Right lobe of liver (tissue), 6 donors: Measurements from ENCODE around the gene KDM4C. TPM values are rescaled to one million over a fixed set of nuclear protein-coding genes. Genes with fewer than 3 reads are reported as not detected.

Experiments
- ATAC-seq, 4 donors: fragments of 200-7000 bp; cut with Tn5 transposase; one replicate each; pipeline ENCODE4 v1.9.1; 2020; ENCODE audit warnings: mild to moderate bottlenecking in 4 of 4, moderate library complexity in 4 of 4
- DNase-seq, 3 donors: peaks; one replicate each; pipeline ENCODE4 v3.0.0-alpha.2; 2020
- H3K27ac ChIP-seq, 3 donors: fragments of 200-600 bp; one replicate each; pipeline ENCODE4 v1.8.0; 2022
- H3K27me3 ChIP-seq, 2 donors: fragments of 200-600 bp; one replicate each; pipeline ENCODE4 v1.8.0; 2022
- H3K36me3 ChIP-seq, 4 donors: fragments of 200-600 bp; sonication (generic) in 1 of 4; one replicate each; pipeline versions ENCODE4 v1.5.1 to v1.8.0; 2017 to 2022; ENCODE audit warnings: control low read depth in 1 of 4
- H3K4me1 ChIP-seq, 4 donors: fragments of 200-600 bp; sonication (generic) in 1 of 4; one replicate each; pipeline versions ENCODE4 v1.5.1 to v1.8.0; 2017 to 2022; ENCODE audit warnings: control low read depth in 1 of 4
- H3K4me3 ChIP-seq, 3 donors: fragments of 200-600 bp; one replicate each; pipeline ENCODE4 v1.8.0; 2022
- H3K9me3 ChIP-seq, 4 donors: fragments of 200-600 bp; sonication (generic) in 1 of 4; one replicate each; pipeline versions ENCODE4 v1.5.1 to v1.8.0; 2017 to 2022; ENCODE audit warnings: control low read depth in 1 of 4
- CTCF ChIP-seq, 4 donors: fragments of 200-600 bp in 3 of 4; fragments of 450-650 bp in 1 of 4; IDR thresholded peaks; one replicate each; pipeline versions ENCODE4 v1.5.1 to v1.8.0; 2016 to 2022; ENCODE audit warnings: antibody characterized with exemption in 4 of 4, mild to moderate bottlenecking in 2 of 4
- POLR2A ChIP-seq: fragments of 450-650 bp; IDR thresholded peaks from one replicate; pipeline ENCODE4 v1.6.1; 2017; ENCODE audit warnings: antibody characterized with exemption, mild to moderate bottlenecking
- WGBS: methylation state at CpG from one replicate; pipeline ENCODE4 v1.1.6; 2018; ENCODE audit warnings: low coverage, low lambda C conversion rate; ENCODE audit not compliant: insufficient coverage; ENCODE audit errors: missing lambda C conversion rate; 5-methylcytosine and 5-hydroxymethylcytosine counted together
- intact Hi-C, 2 donors: fragments of 100-400 bp; cut with DNase I; formaldehyde crosslinking; loops; one replicate each; pipeline versions ENCODE4 v1.11.2 to v1.14.1; 2022
- total RNA-seq, 6 experiments: library from RNA; depleted of rRNA in 2 of 6; stranded (reverse); fragments of >200 nt in 2 of 6; fragmentation: NEBNext Ultra II Directional in 3 of 6; extraction: Animal tissue kit (Norgen Biotek cat#: 25700) in 3 of 6; gene quantifications; one replicate each; pipeline versions ENCODE4 v1.1.0 to v1.2.4, GENCODE V29; 2016 to 2023
- donor health status: DM: no; HTN: yes; CAD: no.
- donor health status: DM: no; HTN: no; CAD: no.
- donor health status: DM: no; HTN: no; CAD: no.
- donor health status: DM: no; HTN: yes; CAD: no.
- donor health status: DM: no; HTN: yes; CAD: no.

Gene KDM4C
- total RNA-seq, 6 experiments from 2014 or later, result 14.1 to 20.9 (median 15.3) TPM

GRCh38 chr9:6924988-6925563 is 167.3 kb downstream of the KDM4C start:
- H3K36me3 ChIP-seq, result no peaks in the 10 kb centered on the region
- ATAC-seq, result peak; percentile 39 to 81 (median 44)
- H3K4me3 ChIP-seq, result no peak overlapping the region
- no peaks in the 10 kb centered on the region for H3K4me1 ChIP-seq
- no peak for TF ChIP-seq CTCF (IDR thresholded peaks at IDR 0.05)
- DNase-seq, result no peak
- H3K27ac ChIP-seq, result no peak overlapping the region
- intact Hi-C loops, result no loop called here
- 64% methylated on average over 8 of the region's 8 CpGs for WGBS
- H3K27me3 ChIP-seq, result no peaks in the 10 kb centered on the region
- H3K9me3 ChIP-seq, result no peaks in the 10 kb centered on the region

GRCh38 chr9:6925836-6926235 is 168.1 kb downstream of the KDM4C start:
- Histone ChIP-seq H3K27me3 (no peaks in the 10 kb centered on the region), H3K4me1 (no peaks in the 10 kb centered on the region), H3K27ac (no peak overlapping the region), H3K36me3 (no peaks in the 10 kb centered on the region), H3K9me3 (no peaks in the 10 kb centered on the region), H3K4me3 (no peak overlapping the region)
- ATAC-seq (no peak), DNase-seq (no peak)
- 96% methylated on average over 10 of the region's 12 CpGs for WGBS
- TF ChIP-seq CTCF (IDR thresholded peaks at IDR 0.05), result no peak
- no peak for TF ChIP-seq POLR2A
- intact Hi-C loops, result no loop called here

- ATAC-seq, result no peak
- DNase-seq, result no peak
- WGBS, result 86% methylated on average over 4 of the region's 4 CpGs
- Histone ChIP-seq H3K36me3 (no peaks in the 10 kb centered on the region), H3K9me3 (no peaks in the 10 kb centered on the region), H3K27me3 (no peaks in the 10 kb centered on the region), H3K27ac (no peak overlapping the region), H3K4me1 (no peaks in the 10 kb centered on the region), H3K4me3 (no peak overlapping the region)
- intact Hi-C loops, result no loop called here
- TF ChIP-seq POLR2A, result no peak
- no peak for TF ChIP-seq CTCF (IDR thresholded peaks at IDR 0.05)
Measured at GRCh38 chr9:6926436-6926835, 168.7 kb downstream of the KDM4C start.

GRCh38 chr9:6927838-6928237 is 170.1 kb downstream of the KDM4C start:
- no peak for ATAC-seq

More at GRCh38 chr9:6927838-6928237, 170.1 kb downstream of the KDM4C start:
- H3K9me3 ChIP-seq, result no peaks in the 10 kb centered on the region
- 67% methylated on average over 1 of the region's 1 CpG for WGBS
- no peaks in the 10 kb centered on the region for H3K27me3 ChIP-seq
- no peak for TF ChIP-seq POLR2A
- TF ChIP-seq CTCF (IDR thresholded peaks at IDR 0.05), result no peak
- H3K4me1 ChIP-seq, result peaks cover 0 to 4% (median 2%) of the 10 kb centered on the region in 4 donors
- no peaks in the 10 kb centered on the region for H3K36me3 ChIP-seq
- intact Hi-C loops, result no loop called here
- H3K27ac ChIP-seq, result no peak overlapping the region
- DNase-seq, result no peak
- no peak overlapping the region for H3K4me3 ChIP-seq
